Measurements from ENCODE around the gene MAP3K10. TPM values are rescaled to one million over a fixed set of nuclear protein-coding genes. Genes with fewer than 3 reads are reported as not detected.

MAP3K10 gene
- total RNA-seq, 1 experiment from 2014 or later, result 11.8 TPM

- Mint-ChIP-seq H3K4me3 (ENCODE audit: unreplicated experiment) (no peak overlapping the region), H3K27ac (ENCODE audit: unreplicated experiment) (no peak overlapping the region), H3K27me3 (ENCODE audit: insufficient read depth, unreplicated experiment) (no peaks in the 10 kb centered on the region), H3K4me1 (ENCODE audit: low read depth, unreplicated experiment) (no peaks in the 10 kb centered on the region), H3K9me3 (ENCODE audit: unreplicated experiment) (no peaks in the 10 kb centered on the region), H3K36me3 (ENCODE audit: insufficient read depth, unreplicated experiment) (peaks cover 30% of the 10 kb centered on the region)
- DNase-seq, result no peak
- BruUV-seq (replicated peaks), result no TSS peak
- POLR2A ChIA-PET, result no interaction called here
- no peaks in the 10 kb centered on the region for H3K4me1 ChIP-seq
- H3K9me3 ChIP-seq, result no peaks in the 10 kb centered on the region
- TF ChIP-seq, protein P1, sequence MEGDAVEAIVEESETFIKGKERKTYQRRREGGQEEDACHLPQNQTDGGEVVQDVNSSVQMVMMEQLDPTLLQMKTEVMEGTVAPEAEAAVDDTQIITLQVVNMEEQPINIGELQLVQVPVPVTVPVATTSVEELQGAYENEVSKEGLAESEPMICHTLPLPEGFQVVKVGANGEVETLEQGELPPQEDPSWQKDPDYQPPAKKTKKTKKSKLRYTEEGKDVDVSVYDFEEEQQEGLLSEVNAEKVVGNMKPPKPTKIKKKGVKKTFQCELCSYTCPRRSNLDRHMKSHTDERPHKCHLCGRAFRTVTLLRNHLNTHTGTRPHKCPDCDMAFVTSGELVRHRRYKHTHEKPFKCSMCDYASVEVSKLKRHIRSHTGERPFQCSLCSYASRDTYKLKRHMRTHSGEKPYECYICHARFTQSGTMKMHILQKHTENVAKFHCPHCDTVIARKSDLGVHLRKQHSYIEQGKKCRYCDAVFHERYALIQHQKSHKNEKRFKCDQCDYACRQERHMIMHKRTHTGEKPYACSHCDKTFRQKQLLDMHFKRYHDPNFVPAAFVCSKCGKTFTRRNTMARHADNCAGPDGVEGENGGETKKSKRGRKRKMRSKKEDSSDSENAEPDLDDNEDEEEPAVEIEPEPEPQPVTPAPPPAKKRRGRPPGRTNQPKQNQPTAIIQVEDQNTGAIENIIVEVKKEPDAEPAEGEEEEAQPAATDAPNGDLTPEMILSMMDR (IDR thresholded peaks at IDR 0.05; ENCODE audit: insufficient read depth in 1 of 2, low read depth in 1 of 2, low read length in 1 of 2, severe bottlenecking in 1 of 2, unreplicated experiment in 1 of 2), result no peak
- no peaks in the 10 kb centered on the region for H3K27me3 ChIP-seq (replicated peaks; ENCODE audit: control insufficient read depth, insufficient read depth, low read length)
- H3K4me3 ChIP-seq (ENCODE audit: low read depth, low read length), result no peak overlapping the region
- intact Hi-C loops (cut with micrococcal nuclease; ENCODE audit: unreplicated experiment), result no loop called here
- H3K36me3 ChIP-seq (ENCODE audit: control insufficient read depth, insufficient read depth, low read length), result peaks cover 3% of the 10 kb centered on the region
- CTCF ChIA-PET, result no interaction called here
Measured at GRCh38 chr19:40242480-40242879, 51.3 kb downstream of the MAP3K10 start.

- TF ChIP-seq, protein P1 (IDR thresholded peaks at IDR 0.05; ENCODE audit: insufficient read depth in 1 of 2, low read depth in 1 of 2, low read length in 1 of 2, severe bottlenecking in 1 of 2, unreplicated experiment in 1 of 2), result no peak
- no TSS peak for BruUV-seq (replicated peaks)
- POLR2A ChIA-PET, result no interaction called here
- CTCF ChIA-PET, result interaction anchor here (0.7 kb wide), 1 partner anchor 22 kb away, joined by 3 read pairs; no protein-coding TSS in a partner anchor
- Mint-ChIP-seq H3K27me3 (ENCODE audit: insufficient read depth, unreplicated experiment) (no peaks in the 10 kb centered on the region), H3K36me3 (ENCODE audit: insufficient read depth, unreplicated experiment) (peaks cover 30% of the 10 kb centered on the region), H3K4me1 (ENCODE audit: low read depth, unreplicated experiment) (no peaks in the 10 kb centered on the region), H3K27ac (ENCODE audit: unreplicated experiment) (no peak overlapping the region), H3K9me3 (ENCODE audit: unreplicated experiment) (no peaks in the 10 kb centered on the region), H3K4me3 (ENCODE audit: unreplicated experiment) (no peak overlapping the region)
- Histone ChIP-seq H3K4me3 (ENCODE audit: low read depth, low read length) (no peak overlapping the region), H3K36me3 (ENCODE audit: control insufficient read depth, insufficient read depth, low read length) (peaks cover 1% of the 10 kb centered on the region), H3K9me3 (no peaks in the 10 kb centered on the region), H3K4me1 (no peaks in the 10 kb centered on the region), H3K27me3 (replicated peaks; ENCODE audit: control insufficient read depth, insufficient read depth, low read length) (no peaks in the 10 kb centered on the region)
- intact Hi-C loops (cut with micrococcal nuclease; ENCODE audit: unreplicated experiment), result no loop called here
- no peak for DNase-seq
Measured at GRCh38 chr19:40243181-40243580, 52.0 kb downstream of the MAP3K10 start.

GRCh38 chr19:40244579-40245317 lies 53.5 kb downstream of the MAP3K10 start:
- Histone ChIP-seq H3K27me3 (replicated peaks; ENCODE audit: control insufficient read depth, insufficient read depth, low read length) (no peaks in the 10 kb centered on the region), H3K4me3 (ENCODE audit: low read depth, low read length) (no peak overlapping the region), H3K36me3 (ENCODE audit: control insufficient read depth, insufficient read depth, low read length) (no peaks in the 10 kb centered on the region; the same call in 1 of the 2 replicates), H3K9me3 (no peaks in the 10 kb centered on the region), H3K4me1 (no peaks in the 10 kb centered on the region)
- Mint-ChIP-seq H3K27me3 (ENCODE audit: insufficient read depth, unreplicated experiment) (no peaks in the 10 kb centered on the region), H3K4me3 (ENCODE audit: unreplicated experiment) (no peak overlapping the region), H3K27ac (ENCODE audit: unreplicated experiment) (no peak overlapping the region), H3K36me3 (ENCODE audit: insufficient read depth, unreplicated experiment) (peaks cover 32% of the 10 kb centered on the region), H3K4me1 (ENCODE audit: low read depth, unreplicated experiment) (peaks cover 3% of the 10 kb centered on the region), H3K9me3 (ENCODE audit: unreplicated experiment) (no peaks in the 10 kb centered on the region)
- no peak for DNase-seq
- ChIA-PET POLR2A (no interaction called here), CTCF (no interaction called here)
- TF ChIP-seq, protein P1 (IDR thresholded peaks at IDR 0.05; ENCODE audit: insufficient read depth in 1 of 2, low read depth in 1 of 2, low read length in 1 of 2, severe bottlenecking in 1 of 2, unreplicated experiment in 1 of 2), result no peak
- intact Hi-C loops (cut with micrococcal nuclease; ENCODE audit: unreplicated experiment), result no loop called here
- no TSS peak for BruUV-seq (replicated peaks)

Measured in Caco-2 (cell line).